Measurements from ENCODE around the gene ABHD12.
"Not testable (repeated sequence)": the region's sequence is repeated elsewhere in the genome, so short reads cannot be mapped to it uniquely, and the experiment has no call there.

Gene ABHD12

GRCh38 chr20:25321991-25322390, 68.6 kb downstream of the ABHD12 start:
- DNase-seq (ENCODE audit: low read depth) = no peak

- no peak for DNase-seq (ENCODE audit: low read depth)
These were observed 69.3 kb downstream of the ABHD12 start for GRCh38 chr20:25321262-25321831.

- no peak for DNase-seq (ENCODE audit: low read depth)
These were observed 70.4 kb downstream of the ABHD12 start for GRCh38 chr20:25320035-25320800.

- no peak for DNase-seq (ENCODE audit: low read depth)
These were observed 71.2 kb downstream of the ABHD12 start for GRCh38 chr20:25319241-25320034.

GRCh38 chr20:25318471-25319240, 72.0 kb downstream of the ABHD12 start:
- DNase-seq (ENCODE audit: low read depth) = no peak

GRCh38 chr20:25317351-25318075, 73.1 kb downstream of the ABHD12 start:
- no peak for DNase-seq (ENCODE audit: low read depth)

GRCh38 chr20:25316506-25317190, 74.0 kb downstream of the ABHD12 start:
- no peak for DNase-seq (ENCODE audit: low read depth)

- DNase-seq (ENCODE audit: low read depth) = no peak
These were observed 75.0 kb downstream of the ABHD12 start for GRCh38 chr20:25315418-25316210.

GRCh38 chr20:25314497-25315417, 75.9 kb downstream of the ABHD12 start:
- DNase-seq (ENCODE audit: low read depth) = no peak

GRCh38 chr20:25313593-25313992, 77.0 kb downstream of the ABHD12 start:
- no peak for DNase-seq (ENCODE audit: low read depth)

- not testable (repeated sequence) for DNase-seq (ENCODE audit: low read depth)
These were observed 77.9 kb downstream of the ABHD12 start for GRCh38 chr20:25312716-25313115.

- no peak for DNase-seq (ENCODE audit: low read depth)
These were observed 79.5 kb downstream of the ABHD12 start for GRCh38 chr20:25310921-25311728.

GRCh38 chr20:25310268-25310920, 80.2 kb downstream of the ABHD12 start:
- peak; percentile 38 for DNase-seq (ENCODE audit: low read depth)

- no peak for DNase-seq (ENCODE audit: low read depth)
These were observed 81.0 kb downstream of the ABHD12 start for GRCh38 chr20:25309395-25310267.

GRCh38 chr20:25308671-25309394, 81.8 kb downstream of the ABHD12 start:
- no peak for DNase-seq (ENCODE audit: low read depth)

GRCh38 chr20:25308083-25308491, 82.5 kb downstream of the ABHD12 start:
- DNase-seq (ENCODE audit: low read depth) = no peak
